Epithelial cell of esophagus (primary cell): ENCODE results near the gene NCOA7.
"Not testable (repeated sequence)": the region's sequence is repeated elsewhere in the genome, so short reads cannot be mapped to it uniquely, and the experiment has no call there.

Experiments
- DNase-seq: peaks from one replicate; pipeline ENCODE4 v3.0.0; 2010; ENCODE audit warnings: low read depth
- H3K4me3 ChIP-seq: 2 replicates; pipeline ENCODE4 v1.5.1; 2011; ENCODE audit warnings: mild to moderate bottlenecking, low read length, control low read depth
- CTCF ChIP-seq: IDR thresholded peaks from 2 replicates; pipeline ENCODE4 v1.5.1; 2011; ENCODE audit warnings: low read depth, mild to moderate bottlenecking, low read length, control low read depth, inconsistent platforms; ENCODE audit not compliant: insufficient read depth; ENCODE audit errors: missing control alignments

The NCOA7 gene

GRCh38 chr6:125945378-125946141 is 154.8 kb downstream of the NCOA7 start:
- no peak for TF ChIP-seq CTCF
- peak; percentile 80 for DNase-seq
- H3K4me3 ChIP-seq, result no peak overlapping the region

GRCh38 chr6:125947615-125948014 is 156.9 kb downstream of the NCOA7 start:
- no peak for TF ChIP-seq CTCF
- DNase-seq, result peak; percentile 87
- H3K4me3 ChIP-seq, result no peak overlapping the region

- DNase-seq, result no peak
- no peak for TF ChIP-seq CTCF
- no peak overlapping the region for H3K4me3 ChIP-seq
These were observed 157.7 kb downstream of the NCOA7 start for GRCh38 chr6:125948455-125948854.

- H3K4me3 ChIP-seq, result no peak overlapping the region
- no peak for TF ChIP-seq CTCF
- no peak for DNase-seq
These were observed 158.3 kb downstream of the NCOA7 start for GRCh38 chr6:125949069-125949468.

GRCh38 chr6:125950293-125950692 is 159.5 kb downstream of the NCOA7 start:
- TF ChIP-seq CTCF, result no peak
- DNase-seq, result peak; percentile 93
- no peak overlapping the region for H3K4me3 ChIP-seq

- H3K4me3 ChIP-seq, DNase-seq: not testable (repeated sequence)
These were observed 160.0 kb downstream of the NCOA7 start for GRCh38 chr6:125950716-125951115.

GRCh38 chr6:125951323-125951722 is 160.6 kb downstream of the NCOA7 start:
- no peak for DNase-seq
- no peak overlapping the region for H3K4me3 ChIP-seq
- no peak for TF ChIP-seq CTCF
